ENCODE measurements around the gene LDLRAD3.
A peak's percentile ranks its signal among the peaks of the same experiment; 100 is the strongest.

LDLRAD3 gene

GRCh38 chr11:36054628-36055027 lies 110.8 kb downstream of the LDLRAD3 start:
- DNase-seq = no peak

GRCh38 chr11:36056160-36056751 lies 112.4 kb downstream of the LDLRAD3 start:
- peak; percentile 34 to 43 for DNase-seq

GRCh38 chr11:36057379-36058042 lies 113.6 kb downstream of the LDLRAD3 start:
- DNase-seq = no peak

- no peak for DNase-seq
Measured at GRCh38 chr11:36059660-36060059, 115.8 kb downstream of the LDLRAD3 start.

- DNase-seq = no peak
Measured at GRCh38 chr11:36060926-36061325, 117.1 kb downstream of the LDLRAD3 start.

- no peak for DNase-seq
Measured at GRCh38 chr11:36061471-36061870, 117.6 kb downstream of the LDLRAD3 start.

DNA sequence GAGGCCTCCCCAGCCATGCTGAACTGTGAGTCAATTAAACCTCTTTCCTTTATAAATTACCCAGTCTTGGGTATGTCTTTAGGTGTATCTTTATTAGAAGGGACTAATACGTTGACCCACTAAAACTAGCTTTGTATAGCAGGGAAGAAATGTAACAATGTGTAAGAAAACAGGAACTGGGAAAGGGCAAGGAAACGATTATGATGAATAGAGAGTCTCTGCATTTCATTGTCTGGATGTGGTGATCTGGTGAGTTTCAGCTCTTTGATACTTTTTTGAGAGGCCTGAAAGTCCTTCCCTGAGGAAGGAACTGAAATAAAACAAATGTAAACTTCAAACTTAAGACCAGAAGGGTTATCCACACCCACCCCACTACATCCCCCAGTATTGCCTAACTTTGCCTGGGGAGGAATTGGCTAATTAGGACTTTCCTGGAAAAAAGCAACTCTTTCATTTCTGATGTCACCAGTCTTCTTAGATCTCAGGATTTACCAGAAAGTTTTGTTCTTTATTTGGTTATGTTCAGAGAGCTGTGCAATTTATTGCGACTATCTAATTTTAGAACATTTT lies 119.0 kb downstream of the LDLRAD3 start:
- DNase-seq = no peak

GRCh38 chr11:36065436-36065835 lies 121.6 kb downstream of the LDLRAD3 start:
- no peak for DNase-seq

GRCh38 chr11:36066891-36067290 lies 123.0 kb downstream of the LDLRAD3 start:
- DNase-seq = no peak

GRCh38 chr11:36069576-36070212 lies 125.8 kb downstream of the LDLRAD3 start:
- no peak for DNase-seq

- peak; percentile 10 to 12 for DNase-seq
Measured at GRCh38 chr11:36070213-36070953, 126.5 kb downstream of the LDLRAD3 start.

DNA sequence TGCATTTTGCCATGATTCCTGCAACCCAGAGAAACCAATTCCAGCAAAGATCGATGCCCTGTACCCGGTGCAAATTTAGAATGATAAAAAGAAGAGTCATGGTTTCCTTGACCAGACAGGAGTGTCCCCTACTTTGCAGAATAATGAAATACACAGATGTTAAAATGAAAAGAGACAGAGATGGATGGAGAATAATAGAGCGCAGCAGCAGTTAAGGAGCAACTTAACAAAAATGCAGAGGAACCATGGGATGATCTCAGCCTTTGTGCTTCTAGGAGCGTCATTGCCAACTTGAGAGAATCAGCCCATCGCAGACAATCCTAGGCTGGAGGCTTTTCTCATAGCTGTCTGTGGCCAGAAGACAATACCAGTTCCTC lies 127.1 kb downstream of the LDLRAD3 start:
- no peak for DNase-seq

DNA sequence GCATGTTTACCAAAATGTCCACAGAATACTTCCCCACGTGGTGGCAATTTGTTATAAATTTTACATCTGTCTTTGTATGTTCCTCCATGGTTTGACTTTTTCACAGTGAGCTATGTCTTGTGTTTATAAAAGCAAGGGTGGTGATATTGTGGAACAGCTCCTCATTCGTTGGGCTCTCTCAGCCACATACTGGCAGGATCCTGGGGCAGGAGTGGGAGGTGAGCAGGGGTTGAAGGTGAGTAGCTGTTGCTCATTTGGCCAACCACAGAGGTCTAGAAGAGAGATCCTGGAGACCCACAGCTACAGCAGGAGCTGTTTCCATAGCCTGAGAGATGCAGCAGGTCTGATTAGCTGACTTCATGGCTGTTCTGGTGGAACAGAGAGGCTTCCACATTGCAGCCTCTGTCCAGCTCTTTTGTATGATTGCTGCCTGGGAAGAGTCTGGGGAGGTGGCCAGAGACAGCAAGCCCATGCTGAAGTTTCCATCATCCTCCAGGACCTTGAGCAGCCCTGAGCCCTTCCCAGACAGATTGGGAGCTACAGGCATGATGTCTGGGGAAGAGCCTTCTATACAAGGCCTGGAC lies 128.1 kb downstream of the LDLRAD3 start:
- no peak for DNase-seq

- DNase-seq = no peak
Measured at GRCh38 chr11:36073411-36074203, 129.7 kb downstream of the LDLRAD3 start.

GRCh38 chr11:36074941-36075431 lies 131.1 kb downstream of the LDLRAD3 start:
- no peak for DNase-seq

DNA sequence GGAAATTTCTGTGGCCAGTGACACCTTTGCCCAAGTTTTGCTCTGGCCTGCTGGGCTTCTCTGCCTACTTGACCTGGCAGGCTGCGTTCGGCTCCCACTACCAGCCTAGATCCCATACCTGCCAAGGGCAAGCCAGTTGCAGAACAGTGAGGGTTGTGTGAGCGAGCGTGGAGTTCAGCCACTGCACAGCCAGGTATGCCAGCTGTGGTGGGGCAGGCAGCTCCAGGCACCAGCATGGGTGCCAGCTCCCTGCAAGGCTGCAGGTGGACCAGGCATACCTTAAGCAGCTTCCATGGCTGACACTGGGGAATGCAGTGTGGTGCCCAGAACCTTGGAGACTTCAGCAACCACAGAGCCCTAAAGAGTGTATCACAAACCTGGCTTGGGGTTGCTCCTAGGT lies 133.5 kb downstream of the LDLRAD3 start:
- no peak for DNase-seq

DNA sequence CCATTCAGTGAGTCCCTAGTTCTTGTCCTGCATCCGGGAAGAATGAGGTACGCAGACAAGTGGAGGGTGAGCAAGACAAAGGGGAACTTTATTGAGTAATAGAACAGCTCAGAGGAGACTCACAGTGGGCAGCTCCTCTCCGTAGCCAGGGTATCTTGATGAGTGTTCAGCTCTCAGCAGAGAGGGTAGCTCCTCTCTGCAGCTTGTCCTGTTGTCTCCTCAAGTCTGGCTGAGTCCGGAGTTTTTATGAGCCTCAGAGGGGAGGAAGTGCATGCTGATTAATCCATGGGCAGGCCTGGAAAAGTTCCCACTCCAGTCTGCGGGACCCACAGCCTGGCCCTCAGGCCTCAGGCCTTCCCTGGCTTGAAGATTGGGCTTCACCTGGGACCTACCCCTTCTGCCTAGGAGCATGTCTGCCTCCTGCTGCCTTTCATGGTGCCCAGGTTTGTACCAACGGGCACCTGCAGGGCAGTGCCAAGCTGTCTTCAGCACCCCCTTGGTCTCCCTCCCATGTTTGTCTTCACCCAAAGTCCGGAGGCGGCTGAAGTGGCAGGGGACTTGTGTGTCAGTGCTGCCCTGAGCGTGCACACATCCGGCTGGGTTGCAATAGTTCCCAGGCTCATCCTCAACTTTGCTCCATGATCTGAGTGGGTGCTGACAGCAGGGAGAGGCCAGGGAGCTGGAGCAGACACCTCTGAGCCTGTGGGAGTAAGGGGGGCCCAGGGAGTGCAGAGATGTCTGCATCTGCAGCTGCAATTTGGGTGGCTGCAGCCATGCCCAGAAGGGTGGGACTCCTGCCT lies 134.2 kb downstream of the LDLRAD3 start:
- no peak for DNase-seq

GRCh38 chr11:36078686-36079055 lies 134.8 kb downstream of the LDLRAD3 start:
- no peak for DNase-seq

DNA sequence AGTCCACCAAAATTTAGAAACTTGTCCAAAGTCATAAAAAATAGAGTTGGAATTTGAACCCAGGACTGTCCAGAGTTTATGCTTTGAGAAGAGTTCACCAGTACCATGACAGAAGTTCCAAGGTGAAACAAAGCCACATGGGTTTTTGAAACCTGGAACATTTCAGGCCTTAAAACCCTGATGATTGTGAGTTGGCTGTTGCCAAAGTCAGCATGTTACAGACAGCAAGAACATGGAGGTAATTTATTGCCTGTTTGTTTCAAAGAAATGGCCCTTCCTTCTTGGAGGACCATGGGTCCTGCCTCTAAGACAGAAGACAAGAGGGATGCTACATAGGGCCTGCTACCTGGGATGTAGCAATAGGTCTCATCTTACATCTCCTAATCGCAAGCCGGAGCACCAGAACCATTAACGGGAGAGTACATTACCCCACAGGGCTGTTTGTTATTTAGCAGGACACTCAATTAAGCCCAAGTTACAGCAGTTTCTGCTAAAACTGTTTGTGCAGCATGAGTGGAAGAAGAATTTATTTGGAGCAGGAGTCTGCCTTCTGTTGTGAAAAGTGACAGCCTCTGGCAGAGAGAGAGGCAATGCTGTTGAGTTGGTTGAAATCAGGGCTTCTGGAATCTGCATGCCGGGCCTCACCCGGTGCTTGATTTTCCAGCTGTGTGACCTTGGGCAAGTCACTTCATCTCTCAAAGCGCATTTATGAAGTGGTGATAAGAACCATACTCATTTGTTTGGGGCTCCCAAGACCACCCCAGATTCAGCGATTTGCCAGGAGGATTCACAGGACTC lies 136.2 kb downstream of the LDLRAD3 start:
- DNase-seq = no peak

DNA sequence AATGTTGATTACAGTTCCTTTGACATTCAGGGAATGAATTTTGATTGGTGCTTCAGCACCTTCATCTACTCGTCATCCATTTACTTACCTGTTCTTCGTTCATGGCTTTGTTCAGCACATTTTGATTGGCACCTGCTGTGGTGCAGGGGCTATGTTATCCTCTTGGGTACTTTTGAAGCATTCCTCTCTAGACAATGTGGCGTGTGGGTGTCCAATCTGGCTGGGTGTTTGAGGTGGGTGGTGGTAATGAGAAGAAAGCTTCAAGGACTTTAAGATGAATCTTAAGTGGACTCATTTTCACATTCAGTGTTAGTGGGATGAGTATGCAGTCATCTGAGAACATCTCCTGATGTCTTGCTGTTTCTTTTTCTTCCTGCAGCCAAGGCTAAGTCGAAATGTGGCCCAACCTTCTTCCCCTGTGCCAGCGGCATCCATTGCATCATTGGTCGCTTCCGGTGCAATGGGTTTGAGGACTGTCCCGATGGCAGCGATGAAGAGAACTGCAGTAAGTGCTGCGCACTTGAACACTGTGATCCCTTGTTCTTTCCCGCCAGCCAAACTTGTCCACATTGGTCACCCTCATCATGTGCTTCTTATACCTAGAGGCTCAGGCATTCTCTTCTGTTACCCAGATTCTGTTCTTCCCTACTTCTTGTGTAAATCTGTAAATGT lies 137.5 kb downstream of the LDLRAD3 start:
- DNase-seq = no peak

Measured in Kasumi-1 (cell line).